CD4-positive, alpha-beta T cell treated with Interleukin-4 for 4 hours (primary cell): ENCODE measurements around the gene KCTD8.

Experiments used
- DNase-seq: peaks from one replicate; pipeline ENCODE4 v3.0.0-alpha.2; 2020

The KCTD8 gene

DNA sequence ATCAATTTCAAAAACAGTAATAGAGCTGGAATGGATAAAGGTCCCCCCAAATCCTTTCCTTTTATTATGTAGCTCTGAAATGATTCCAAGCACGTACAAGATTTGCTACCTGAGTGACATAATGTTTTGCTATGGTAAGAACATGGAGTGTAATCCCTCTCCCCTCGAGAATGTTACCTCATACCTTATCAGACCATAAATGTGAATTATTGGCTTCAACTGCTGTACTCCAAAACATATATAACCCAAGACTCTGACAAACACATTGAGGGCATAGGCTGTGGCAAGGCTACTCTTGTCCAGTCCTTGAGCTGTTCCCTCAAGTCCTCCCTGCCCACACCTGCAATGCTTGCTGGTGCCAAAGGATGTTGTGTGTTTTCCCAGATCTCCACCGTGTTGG lies 286.9 kb downstream of the KCTD8 start:
- DNase-seq: no peak

DNA sequence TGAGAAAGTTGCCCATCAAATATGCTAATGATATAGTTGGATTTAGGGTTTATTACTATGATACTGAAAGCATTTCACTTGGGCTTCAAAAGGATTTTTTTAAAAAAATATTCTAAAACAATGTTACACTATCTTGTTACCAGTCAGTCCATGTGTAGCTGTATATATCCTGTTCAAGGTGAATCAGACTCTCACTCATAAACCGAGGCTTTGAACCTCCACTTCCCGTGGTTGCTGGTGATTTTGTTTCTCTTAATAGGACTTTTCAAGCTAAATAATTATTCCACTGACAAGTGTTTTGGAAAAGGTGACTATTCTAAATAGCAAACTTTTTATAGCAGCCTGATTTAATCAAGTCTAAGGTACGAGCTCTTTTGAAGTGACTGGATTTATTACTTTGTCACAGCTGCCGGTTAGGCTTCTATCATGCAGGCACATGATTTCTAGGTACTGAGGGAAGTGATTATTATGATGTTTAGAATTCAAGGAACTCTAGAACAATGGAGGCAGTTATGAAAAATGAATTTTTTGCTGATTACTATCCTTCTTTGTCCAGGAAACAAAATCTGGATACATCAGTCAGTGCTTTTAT lies 287.7 kb downstream of the KCTD8 start:
- DNase-seq: no peak

DNA sequence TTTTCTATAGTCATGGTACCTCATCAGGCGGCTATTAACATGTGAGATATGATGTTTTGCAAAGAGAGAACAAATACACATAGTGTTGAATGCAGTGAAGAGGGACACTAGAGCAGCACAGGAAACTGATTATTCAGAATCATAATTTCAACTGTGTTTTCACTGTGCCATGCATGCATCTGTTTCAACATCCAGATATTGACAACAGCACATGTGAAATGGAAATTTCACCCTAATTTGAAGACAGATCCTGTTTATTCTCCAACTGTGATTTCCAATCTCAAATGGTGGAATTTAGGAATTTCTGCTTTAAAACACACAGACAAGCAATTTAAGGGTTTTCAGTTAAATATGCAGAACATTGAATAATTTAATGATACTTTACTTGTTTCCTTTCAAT lies 288.6 kb downstream of the KCTD8 start:
- DNase-seq: no peak

- DNase-seq: no peak
These were observed 290.9 kb downstream of the KCTD8 start for GRCh38 chr4:44157611-44158277.

GRCh38 chr4:44150091-44150576 lies 298.5 kb downstream of the KCTD8 start:
- DNase-seq: no peak

- no peak for DNase-seq
These were observed 299.3 kb downstream of the KCTD8 start for GRCh38 chr4:44149282-44149681.

DNA sequence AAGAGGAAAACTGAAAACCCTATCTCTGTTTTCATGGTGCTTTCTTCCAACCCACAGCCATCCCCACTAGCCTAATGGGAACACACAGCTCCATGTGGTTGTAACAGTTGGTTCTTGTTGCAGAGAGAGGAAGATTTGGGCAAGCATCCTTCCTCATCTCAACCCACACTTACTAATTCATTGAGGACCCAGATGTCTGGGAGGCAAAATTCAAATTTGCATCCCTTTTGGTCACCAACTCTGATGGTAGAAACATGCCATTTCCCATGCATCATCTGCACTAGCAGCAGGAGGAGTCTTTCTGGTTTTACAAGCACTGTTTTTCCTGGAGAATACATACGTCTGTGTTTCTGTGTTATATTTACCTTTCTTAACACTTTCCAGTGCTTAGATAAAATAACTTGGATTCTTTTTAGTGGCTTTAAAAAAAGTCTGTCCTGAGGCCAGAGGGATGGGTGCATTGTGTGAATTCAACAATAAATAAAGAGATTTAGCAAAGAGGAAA lies 301.0 kb downstream of the KCTD8 start:
- no peak for DNase-seq

DNA sequence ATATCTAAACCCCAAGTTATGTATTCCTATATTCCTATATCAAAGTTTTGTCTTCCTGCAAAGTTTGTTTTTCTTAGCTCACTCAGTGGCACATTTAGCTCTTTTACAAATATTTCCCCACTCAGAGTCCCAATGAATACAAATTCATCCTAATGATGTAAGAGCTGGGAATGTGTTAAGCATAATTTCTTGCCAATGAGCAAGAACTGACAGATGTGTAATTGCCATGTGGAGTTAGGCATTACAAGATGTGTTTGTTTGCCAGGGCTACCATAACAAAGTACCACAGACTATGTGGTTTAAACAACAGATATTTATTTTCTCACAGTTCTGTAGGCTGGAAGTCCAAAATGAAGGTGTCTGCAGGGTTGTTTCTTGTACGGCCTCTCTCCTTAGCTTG lies 302.1 kb downstream of the KCTD8 start:
- no peak for DNase-seq

DNA sequence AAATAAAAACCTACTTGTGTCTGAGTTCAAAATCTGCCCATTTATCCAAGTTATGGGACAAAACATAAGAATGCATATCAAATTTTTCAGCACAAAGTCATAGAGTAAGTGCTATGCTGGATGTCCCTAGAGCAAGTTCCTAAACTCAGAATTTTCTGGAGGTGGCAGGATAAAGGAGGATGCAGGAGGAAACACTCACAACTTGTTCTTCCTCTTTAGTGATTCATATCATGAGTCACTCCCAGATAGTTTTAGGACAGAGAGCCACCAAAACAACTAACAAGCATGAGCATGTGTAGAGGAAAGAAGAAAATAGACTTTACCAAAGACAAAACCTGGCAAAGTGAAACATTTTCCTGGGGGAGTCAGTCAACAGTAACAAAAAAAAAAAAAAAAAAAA lies 302.7 kb downstream of the KCTD8 start:
- DNase-seq: no peak

DNA sequence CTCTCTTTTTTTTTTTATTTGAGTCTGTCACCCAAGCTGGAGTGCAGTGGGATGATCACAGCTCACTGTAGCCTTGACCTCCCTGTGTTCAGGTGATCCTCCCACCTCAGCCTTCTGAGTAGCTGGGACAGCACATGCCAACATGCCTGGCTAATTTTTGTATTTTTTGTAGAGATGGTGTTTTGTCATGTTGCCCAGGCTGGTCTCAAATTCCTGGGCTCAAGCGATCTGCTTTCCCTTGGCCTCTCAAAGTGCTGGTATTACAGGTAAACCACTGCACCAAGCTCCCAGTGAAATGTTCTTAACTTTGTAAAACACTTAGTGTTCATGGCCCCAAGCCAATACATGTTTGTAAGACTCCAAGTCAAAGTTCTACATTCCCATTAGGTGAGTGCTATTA lies 316.1 kb downstream of the KCTD8 start:
- no peak for DNase-seq
